HUES48 (cell line): ENCODE results near the gene SPEG.
A peak's percentile ranks its signal among the peaks of the same experiment; 100 is the strongest.

Source experiments
- H3K27ac ChIP-seq: one replicate; pipeline ENCODE4 v1.7.0; 2013; ENCODE audit warnings: low read depth, low read length, inconsistent platforms
- H3K27me3 ChIP-seq: 2 replicates; pipeline ENCODE4 v1.6.1; 2013; ENCODE audit warnings: mild to moderate bottlenecking, low read length; ENCODE audit not compliant: control insufficient read depth, insufficient read depth
- H3K36me3 ChIP-seq: 2 replicates; pipeline ENCODE4 v1.6.1; 2013; ENCODE audit warnings: low read length; ENCODE audit not compliant: control insufficient read depth, insufficient read depth
- H3K4me1 ChIP-seq: 2 replicates; pipeline ENCODE4 v1.6.1; 2013; ENCODE audit warnings: mild to moderate bottlenecking, low read length; ENCODE audit not compliant: control insufficient read depth, insufficient read depth
- H3K4me3 ChIP-seq: 2 replicates; pipeline ENCODE4 v1.5.1; 2013; ENCODE audit warnings: mild to moderate bottlenecking, low read depth, low read length
- H3K9ac ChIP-seq: 2 replicates; pipeline ENCODE4 v1.6.1; 2013; ENCODE audit warnings: mild to moderate bottlenecking, low read depth, low read length, moderate library complexity
- H3K9me3 ChIP-seq: 2 replicates; pipeline ENCODE4 v1.6.1; 2013; ENCODE audit warnings: low read length; ENCODE audit not compliant: control insufficient read depth, insufficient read depth

The SPEG gene

GRCh38 chr2:219530048-219530963, 95.7 kb downstream of the SPEG start:
- no peak overlapping the region for H3K27ac ChIP-seq
- peaks cover 35% of the 10 kb centered on the region for H3K27me3 ChIP-seq
- no peaks in the 10 kb centered on the region for H3K36me3 ChIP-seq
- peak overlapping the region; percentile 52 for H3K4me3 ChIP-seq
- no peaks in the 10 kb centered on the region for H3K9me3 ChIP-seq
- H3K9ac ChIP-seq = no peak overlapping the region
- no peaks in the 10 kb centered on the region; the same call in 1 of the 2 replicates for H3K4me1 ChIP-seq

GRCh38 chr2:219531639-219532377, 97.2 kb downstream of the SPEG start:
- no peaks in the 10 kb centered on the region for H3K9me3 ChIP-seq
- H3K36me3 ChIP-seq = no peaks in the 10 kb centered on the region
- 0 out of 2 replicates have a peak, but pooled peaks cover under 1% of the 10 kb centered on the region for H3K4me1 ChIP-seq
- H3K27ac ChIP-seq = no peak overlapping the region
- no peak overlapping the region for H3K9ac ChIP-seq
- H3K27me3 ChIP-seq = peaks cover 33% of the 10 kb centered on the region
- H3K4me3 ChIP-seq = no peak overlapping the region

GRCh38 chr2:219532378-219532649, 97.7 kb downstream of the SPEG start:
- Histone ChIP-seq H3K36me3 (no peaks in the 10 kb centered on the region), H3K4me1 (peaks cover 5% of the 10 kb centered on the region; the same call in 1 of the 2 replicates)

GRCh38 chr2:219533930-219534661, 99.5 kb downstream of the SPEG start:
- Histone ChIP-seq H3K9me3 (no peaks in the 10 kb centered on the region), H3K27ac (no peak overlapping the region), H3K9ac (no peak overlapping the region), H3K4me1 (peaks cover 22% of the 10 kb centered on the region), H3K36me3 (peaks cover 6% of the 10 kb centered on the region), H3K4me3 (no peak overlapping the region), H3K27me3 (peaks cover 15% of the 10 kb centered on the region)

More at GRCh38 chr2:219532378-219532649, 97.7 kb downstream of the SPEG start:
- Histone ChIP-seq H3K4me3 (no peak overlapping the region), H3K27me3 (peaks cover 28% of the 10 kb centered on the region), H3K9me3 (no peaks in the 10 kb centered on the region), H3K27ac (no peak overlapping the region), H3K9ac (no peak overlapping the region)

- H3K4me1 ChIP-seq = peaks cover 22% of the 10 kb centered on the region
Measured at GRCh38 chr2:219536425-219536824, 101.8 kb downstream of the SPEG start.

GRCh38 chr2:219536967-219537366, 102.3 kb downstream of the SPEG start:
- Histone ChIP-seq H3K4me3 (no peak overlapping the region), H3K4me1 (peaks cover 22% of the 10 kb centered on the region), H3K27ac (no peak overlapping the region), H3K9ac (no peak overlapping the region; the same call in 1 of the 2 replicates), H3K9me3 (no peaks in the 10 kb centered on the region), H3K27me3 (no peaks in the 10 kb centered on the region), H3K36me3 (peaks cover 29% of the 10 kb centered on the region)

More at GRCh38 chr2:219536425-219536824, 101.8 kb downstream of the SPEG start:
- H3K9me3 ChIP-seq = no peaks in the 10 kb centered on the region
- H3K36me3 ChIP-seq = peaks cover 29% of the 10 kb centered on the region
- no peak overlapping the region for H3K4me3 ChIP-seq
- no peaks in the 10 kb centered on the region for H3K27me3 ChIP-seq
- H3K9ac ChIP-seq = no peak overlapping the region
- no peak overlapping the region for H3K27ac ChIP-seq

GRCh38 chr2:219537657-219538488, 103.2 kb downstream of the SPEG start:
- Histone ChIP-seq H3K27ac (peak overlapping the region; percentile 37), H3K9me3 (no peaks in the 10 kb centered on the region), H3K36me3 (peaks cover 29% of the 10 kb centered on the region), H3K4me3 (no peak overlapping the region), H3K9ac (no peak overlapping the region), H3K4me1 (peaks cover 29% of the 10 kb centered on the region), H3K27me3 (peaks cover 6% of the 10 kb centered on the region; the same call in 1 of the 2 replicates)

- Histone ChIP-seq H3K27me3 (peaks cover 6% of the 10 kb centered on the region; the same call in 1 of the 2 replicates), H3K9me3 (no peaks in the 10 kb centered on the region), H3K4me3 (no peak overlapping the region), H3K4me1 (peaks cover 29% of the 10 kb centered on the region), H3K27ac (peak overlapping the region; percentile 37), H3K36me3 (peaks cover 29% of the 10 kb centered on the region), H3K9ac (no peak overlapping the region)
Measured at GRCh38 chr2:219538504-219538951, 103.9 kb downstream of the SPEG start.

GRCh38 chr2:219538956-219539788, 104.5 kb downstream of the SPEG start:
- H3K36me3 ChIP-seq = peaks cover 29% of the 10 kb centered on the region
- no peak overlapping the region for H3K4me3 ChIP-seq
- no peak overlapping the region for H3K9ac ChIP-seq
- peak overlapping the region; percentile 37 for H3K27ac ChIP-seq
- H3K27me3 ChIP-seq = peaks cover 6% of the 10 kb centered on the region; the same call in 1 of the 2 replicates
- peaks cover 29% of the 10 kb centered on the region for H3K4me1 ChIP-seq
- no peaks in the 10 kb centered on the region for H3K9me3 ChIP-seq
